WTC11 (cell line): Measurements from ENCODE around the gene EIF4G3. TPM values are rescaled to one million over a fixed set of nuclear protein-coding genes. Genes with fewer than 3 reads are reported as not detected.

Source experiments
- ATAC-seq: fragments of 200-7000 bp; cut with Tn5 transposase; 2 replicates; pipeline ENCODE4 v1.10.0; 2021; ENCODE audit warnings: mild to moderate bottlenecking, moderate library complexity
- CTCF ChIA-PET: fragments of 300-600 bp; sonication (Branson Sonifier 250); formaldehyde crosslinking; loops from one replicate; lab custom pipeline; 2021; ENCODE audit warnings: antibody characterized with exemption; lab: Charles Lee
- POLR2A ChIA-PET: fragments of 350-600 bp; sonication (Branson Sonifier 250); formaldehyde crosslinking; loops from one replicate; lab custom pipeline; 2021; ENCODE audit warnings: antibody characterized with exemption; lab: Charles Lee
- DNase-seq: peaks from one replicate; pipeline ENCODE4 v3.0.0; 2021; ENCODE audit warnings: low spot score
- H3K27ac Mint-ChIP-seq: 2 replicates; pipeline ENCODE4 v1.8.0; 2021; ENCODE audit warnings: mixed read lengths
- H3K27me3 Mint-ChIP-seq: 2 replicates; pipeline ENCODE4 v1.8.0; 2021; ENCODE audit warnings: low read depth, mild to moderate bottlenecking, moderate library complexity, mixed read lengths
- H3K36me3 Mint-ChIP-seq: 2 replicates; pipeline ENCODE4 v1.8.0; 2021; ENCODE audit warnings: mixed read lengths
- H3K4me1 Mint-ChIP-seq: 2 replicates; pipeline ENCODE4 v1.8.0; 2022; ENCODE audit warnings: mixed read lengths
- H3K4me3 Mint-ChIP-seq: 2 replicates; pipeline ENCODE4 v1.8.0; 2021; ENCODE audit warnings: mild to moderate bottlenecking, moderate library complexity, mixed read lengths
- H3K9me3 Mint-ChIP-seq: 2 replicates; pipeline ENCODE4 v1.8.0; 2021; ENCODE audit warnings: mixed read lengths
- CDX4 ChIP-seq: fragments of 250-450 bp; sonication (Bioruptor Pico); IDR thresholded peaks from 2 replicates; pipeline ENCODE4 v1.9.0; 2021; ENCODE audit warnings: moderate library complexity, mild to moderate bottlenecking, inconsistent platforms, borderline replicate concordance
- E2F5 ChIP-seq: sonication (generic); formaldehyde crosslinking; IDR thresholded peaks from 2 replicates; pipeline ENCODE4 v1.8.1; 2022; ENCODE audit warnings: mild to moderate bottlenecking, moderate library complexity, missing genetic modification reagents
- ETV6 ChIP-seq: sonication (generic); formaldehyde crosslinking; IDR thresholded peaks from 2 replicates; pipeline ENCODE4 v1.8.1; 2022; ENCODE audit warnings: mild to moderate bottlenecking, missing genetic modification reagents
- FOXK1 ChIP-seq: sonication (generic); formaldehyde crosslinking; IDR thresholded peaks from 2 replicates; pipeline ENCODE4 v1.8.0; 2022; ENCODE audit warnings: mild to moderate bottlenecking, moderate library complexity, missing genetic modification reagents
- FOXP1 ChIP-seq: sonication (generic); formaldehyde crosslinking; IDR thresholded peaks from 2 replicates; pipeline ENCODE4 v1.8.0; 2022; ENCODE audit warnings: missing genetic modification reagents, mild to moderate bottlenecking, moderate library complexity, borderline replicate concordance
- GABPB1 ChIP-seq: sonication (generic); formaldehyde crosslinking; IDR thresholded peaks from 2 replicates; pipeline ENCODE4 v1.8.1; 2023; ENCODE audit warnings: mild to moderate bottlenecking, missing genetic modification reagents
- GRHL2 ChIP-seq: fragments of 250-450 bp; sonication (Bioruptor Pico); IDR thresholded peaks from 2 replicates; pipeline ENCODE4 v1.8.0; 2022; ENCODE audit warnings: mild to moderate bottlenecking, moderate library complexity; ENCODE audit not compliant: insufficient replicate concordance, severe bottlenecking
- JAZF1 ChIP-seq: fragments of 250-450 bp; sonication (Bioruptor Pico); IDR thresholded peaks from 2 replicates; pipeline ENCODE4 v1.9.0; 2021; ENCODE audit warnings: moderate library complexity, mild to moderate bottlenecking, inconsistent platforms
- MYBL2 ChIP-seq: sonication (generic); formaldehyde crosslinking; IDR thresholded peaks from 2 replicates; pipeline ENCODE4 v1.8.1; 2023; ENCODE audit warnings: mild to moderate bottlenecking, moderate library complexity, missing genetic modification reagents
- NFYB ChIP-seq: sonication (generic); formaldehyde crosslinking; conservative IDR thresholded peaks from 2 replicates; pipeline ENCODE4 v1.8.0; 2022; ENCODE audit warnings: low read depth, missing genetic modification reagents
- PRDM15 ChIP-seq: sonication (generic); formaldehyde crosslinking; IDR thresholded peaks from 2 replicates; pipeline ENCODE4 v1.8.0; 2022; ENCODE audit warnings: missing genetic modification reagents
- PREB ChIP-seq: sonication (generic); formaldehyde crosslinking; IDR thresholded peaks from 2 replicates; pipeline ENCODE4 v1.8.1; 2022; ENCODE audit warnings: mild to moderate bottlenecking, missing genetic modification reagents, moderate library complexity, borderline replicate concordance
- RORB ChIP-seq: fragments of 250-450 bp; sonication (Bioruptor Pico); IDR thresholded peaks from 2 replicates; pipeline ENCODE4 v1.9.0; 2021; ENCODE audit warnings: mild to moderate bottlenecking
- SMAD3 ChIP-seq: sonication (generic); formaldehyde crosslinking; IDR thresholded peaks from 2 replicates; pipeline ENCODE4 v1.8.0; 2022; ENCODE audit warnings: missing genetic modification reagents, mild to moderate bottlenecking, borderline replicate concordance
- SP1 ChIP-seq: sonication (generic); formaldehyde crosslinking; conservative IDR thresholded peaks from 2 replicates; pipeline ENCODE4 v1.8.1; 2022; ENCODE audit warnings: missing genetic modification reagents
- TEAD1 ChIP-seq: sonication (generic); formaldehyde crosslinking; IDR thresholded peaks from 2 replicates; pipeline ENCODE4 v1.8.0; 2022; ENCODE audit warnings: mild to moderate bottlenecking, missing genetic modification reagents
- TEAD4 ChIP-seq: sonication (generic); formaldehyde crosslinking; IDR thresholded peaks from 2 replicates; pipeline ENCODE4 v1.8.0; 2022; ENCODE audit warnings: mild to moderate bottlenecking, missing genetic modification reagents
- TP53 ChIP-seq: sonication (generic); formaldehyde crosslinking; IDR thresholded peaks from 2 replicates; pipeline ENCODE4 v1.8.1; 2023; ENCODE audit warnings: mild to moderate bottlenecking, missing genetic modification reagents
- USF1 ChIP-seq: sonication (generic); formaldehyde crosslinking; IDR thresholded peaks from 2 replicates; pipeline ENCODE4 v1.8.0; 2022; ENCODE audit warnings: mild to moderate bottlenecking, missing genetic modification reagents
- USF2 ChIP-seq: sonication (generic); formaldehyde crosslinking; IDR thresholded peaks from 2 replicates; pipeline ENCODE4 v1.8.1; 2023; ENCODE audit warnings: mild to moderate bottlenecking, missing genetic modification reagents, moderate library complexity
- ZNF232 ChIP-seq: sonication (generic); formaldehyde crosslinking; IDR thresholded peaks from 2 replicates; pipeline ENCODE4 v1.8.0; 2022; ENCODE audit warnings: mild to moderate bottlenecking, missing genetic modification reagents
- ZNF512 ChIP-seq: sonication (generic); formaldehyde crosslinking; IDR thresholded peaks from 2 replicates; pipeline ENCODE4 v1.8.1; 2022; ENCODE audit warnings: missing genetic modification reagents, borderline replicate concordance
- total RNA-seq: library from RNA; stranded (reverse); gene quantifications from 3 replicates; pipeline ENCODE4 v1.2.3, GENCODE V29; 2021

The EIF4G3 gene
- total RNA-seq, 1 experiment from 2014 or later, result 77.7 TPM

GRCh38 chr1:21051177-21051825 is 125.4 kb downstream of the EIF4G3 start:
- ChIA-PET CTCF (no interaction called here), POLR2A (no interaction called here)
- H3K27me3 Mint-ChIP-seq, result no peaks in the 10 kb centered on the region
- DNase-seq (no peak), ATAC-seq (no peak)
- H3K4me3 Mint-ChIP-seq, result no peak overlapping the region
- no peak for TF ChIP-seq SMAD3 (CRISPR knock-in tag)
- H3K27ac Mint-ChIP-seq, result no peak overlapping the region
- H3K36me3 Mint-ChIP-seq, result peaks cover 23% of the 10 kb centered on the region
- H3K4me1 Mint-ChIP-seq, result peaks cover 5% of the 10 kb centered on the region; the same call in 1 of the 2 replicates
- peaks cover 14% of the 10 kb centered on the region for H3K9me3 Mint-ChIP-seq

- TF ChIP-seq SMAD3 (CRISPR knock-in tag) (no peak), SP1 (no peak), NFYB (CRISPR knock-in tag) (no peak), JAZF1 (CRISPR knock-in tag) (no peak), USF1 (CRISPR knock-in tag) (no peak), E2F5 (CRISPR knock-in tag) (no peak), FOXK1 (CRISPR knock-in tag) (no peak), GABPB1 (CRISPR knock-in tag) (no peak), PRDM15 (CRISPR knock-in tag) (no peak)
- TF ChIP-seq, all 79 proteins: peak for 0
- H3K9me3 Mint-ChIP-seq, result peaks cover 10% of the 10 kb centered on the region
- no peaks in the 10 kb centered on the region for H3K27me3 Mint-ChIP-seq
- H3K27ac Mint-ChIP-seq, result peak overlapping the region; percentile 59; the same call in 1 of the 2 replicates
- no peak for DNase-seq
- H3K4me1 Mint-ChIP-seq, result peaks cover 8% of the 10 kb centered on the region; the same call in 1 of the 2 replicates
- peaks cover 19% of the 10 kb centered on the region for H3K36me3 Mint-ChIP-seq
- ATAC-seq, result no peak
- CTCF ChIA-PET, result no interaction called here
- POLR2A ChIA-PET, result no interaction called here
- no peak overlapping the region for H3K4me3 Mint-ChIP-seq
These were observed 126.7 kb downstream of the EIF4G3 start for GRCh38 chr1:21050031-21050430.

GRCh38 chr1:21048462-21048861 is 128.2 kb downstream of the EIF4G3 start:
- Mint-ChIP-seq H3K9me3 (peaks cover 3% of the 10 kb centered on the region; the same call in 1 of the 2 replicates), H3K36me3 (peaks cover 12% of the 10 kb centered on the region), H3K27ac (peak overlapping the region; percentile 69; the same call in 1 of the 2 replicates), H3K27me3 (no peaks in the 10 kb centered on the region), H3K4me3 (no peak overlapping the region), H3K4me1 (peaks cover 11% of the 10 kb centered on the region)
- ATAC-seq, result peak; percentile 30; the same call in 1 of the 2 replicates
- ChIA-PET POLR2A (no interaction called here), CTCF (interaction anchor here (0.7 to 1.8 kb wide), 3 partner anchors 9 to 26 kb away, joined by 3 to 4 read pairs (median 3); no protein-coding TSS in a partner anchor)
- no peak for DNase-seq
- TF ChIP-seq TEAD1 (CRISPR knock-in tag) (no peak), FOXP1 (CRISPR knock-in tag) (no peak), ETV6 (CRISPR knock-in tag) (no peak), ZNF232 (CRISPR knock-in tag) (no peak), ZNF512 (no peak), TEAD4 (CRISPR knock-in tag) (no peak), PREB (no peak), TP53 (no peak), MYBL2 (CRISPR knock-in tag) (no peak), GRHL2 (CRISPR knock-in tag) (no peak), USF2 (CRISPR knock-in tag) (no peak), CDX4 (CRISPR knock-in tag) (no peak), RORB (no peak)
